ENCODE measurements around the gene SPART.

The SPART gene

DNA sequence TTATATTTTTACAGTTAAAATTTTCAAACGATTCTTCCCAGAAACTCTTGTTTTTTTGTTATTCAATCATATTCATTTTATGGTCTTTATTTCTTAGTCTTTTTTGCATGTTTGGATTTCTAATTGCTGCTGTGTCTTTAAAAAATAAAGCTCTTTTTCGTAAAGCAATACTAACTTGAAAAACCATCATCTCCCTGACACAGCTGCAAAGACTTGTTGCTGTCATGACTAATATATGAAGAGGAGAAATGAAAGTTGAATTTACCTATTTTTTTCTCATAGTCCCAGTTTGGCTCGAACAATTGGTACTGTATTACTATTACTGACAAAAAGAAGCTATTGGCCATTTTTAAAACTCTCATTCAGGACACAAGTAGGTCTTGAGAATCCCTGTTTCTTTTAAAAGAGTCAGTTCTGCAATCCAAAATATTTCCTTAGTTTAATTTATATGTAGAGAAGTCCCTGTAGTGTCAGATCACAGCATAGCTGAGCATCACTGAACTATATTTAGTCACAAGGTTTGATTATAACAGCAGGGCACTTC, 12.1 kb upstream of the SPART start:
- Histone ChIP-seq H3K9me3 (no peaks in the 10 kb centered on the region), H3K36me3 (no peaks in the 10 kb centered on the region), H3K27me3 (no peaks in the 10 kb centered on the region), H3K27ac (no peak overlapping the region), H3K4me1 (ENCODE audit: control insufficient read depth in 1 of 2, insufficient read depth in 1 of 2, low read depth in 1 of 2, low read length in 1 of 2) (peaks cover 0 to 24% of the 10 kb centered on the region in 2 experiments), H3K4me3 (ENCODE audit: low read depth in 1 of 2, low read length in 1 of 2) (no peak overlapping the region)
- TF ChIP-seq, protein P1, sequence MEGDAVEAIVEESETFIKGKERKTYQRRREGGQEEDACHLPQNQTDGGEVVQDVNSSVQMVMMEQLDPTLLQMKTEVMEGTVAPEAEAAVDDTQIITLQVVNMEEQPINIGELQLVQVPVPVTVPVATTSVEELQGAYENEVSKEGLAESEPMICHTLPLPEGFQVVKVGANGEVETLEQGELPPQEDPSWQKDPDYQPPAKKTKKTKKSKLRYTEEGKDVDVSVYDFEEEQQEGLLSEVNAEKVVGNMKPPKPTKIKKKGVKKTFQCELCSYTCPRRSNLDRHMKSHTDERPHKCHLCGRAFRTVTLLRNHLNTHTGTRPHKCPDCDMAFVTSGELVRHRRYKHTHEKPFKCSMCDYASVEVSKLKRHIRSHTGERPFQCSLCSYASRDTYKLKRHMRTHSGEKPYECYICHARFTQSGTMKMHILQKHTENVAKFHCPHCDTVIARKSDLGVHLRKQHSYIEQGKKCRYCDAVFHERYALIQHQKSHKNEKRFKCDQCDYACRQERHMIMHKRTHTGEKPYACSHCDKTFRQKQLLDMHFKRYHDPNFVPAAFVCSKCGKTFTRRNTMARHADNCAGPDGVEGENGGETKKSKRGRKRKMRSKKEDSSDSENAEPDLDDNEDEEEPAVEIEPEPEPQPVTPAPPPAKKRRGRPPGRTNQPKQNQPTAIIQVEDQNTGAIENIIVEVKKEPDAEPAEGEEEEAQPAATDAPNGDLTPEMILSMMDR (IDR thresholded peaks at IDR 0.05): no peak

DNA sequence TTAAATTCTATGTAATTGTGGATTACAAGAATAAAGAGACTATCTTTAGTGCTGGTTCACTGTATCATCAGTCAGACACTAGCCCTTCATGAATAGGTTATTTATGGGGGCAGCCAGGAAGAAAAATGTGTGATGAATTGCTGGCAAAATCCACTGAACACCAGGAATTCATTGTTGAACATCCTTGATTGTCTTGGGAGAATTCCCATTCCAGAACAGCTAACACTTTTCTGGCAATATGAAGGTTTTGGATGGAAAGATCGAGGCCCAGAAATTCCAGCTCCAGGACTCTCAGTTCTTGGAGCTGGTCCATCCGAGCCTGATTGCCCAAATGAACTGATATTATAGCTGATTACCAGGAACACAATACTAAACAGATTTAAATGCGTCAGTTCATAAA, 11.5 kb upstream of the SPART start:
- Histone ChIP-seq H3K4me1 (ENCODE audit: control insufficient read depth in 1 of 2, insufficient read depth in 1 of 2, low read depth in 1 of 2, low read length in 1 of 2) (peaks cover 0 to 24% of the 10 kb centered on the region in 2 experiments), H3K36me3 (no peaks in the 10 kb centered on the region), H3K4me3 (ENCODE audit: low read depth in 1 of 2, low read length in 1 of 2) (no peak overlapping the region), H3K27ac (no peak overlapping the region), H3K27me3 (no peaks in the 10 kb centered on the region), H3K9me3 (no peaks in the 10 kb centered on the region)
- TF ChIP-seq, protein P1 (IDR thresholded peaks at IDR 0.05): no peak

DNA sequence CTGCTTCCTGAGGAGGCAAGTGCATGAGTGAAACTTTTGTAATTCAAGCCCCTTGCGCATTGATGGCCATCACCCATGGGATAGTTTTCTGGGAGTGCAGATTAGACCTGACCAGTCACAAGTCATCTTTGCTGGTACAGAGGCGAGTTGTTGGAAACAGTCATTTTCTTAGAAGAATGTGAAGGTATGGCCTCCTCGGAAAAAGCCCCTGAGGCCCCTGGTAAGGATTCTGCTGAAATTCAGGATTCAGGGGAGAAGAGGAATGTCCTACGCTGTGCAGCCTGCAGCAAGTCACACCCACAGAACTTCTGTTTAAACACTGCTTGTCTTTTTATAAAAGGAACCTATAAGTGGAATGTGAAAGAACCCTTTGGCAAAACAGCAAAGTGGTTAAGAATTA, 11.0 kb upstream of the SPART start:
- Histone ChIP-seq H3K36me3 (no peaks in the 10 kb centered on the region), H3K9me3 (no peaks in the 10 kb centered on the region), H3K27ac (no peak overlapping the region), H3K4me1 (ENCODE audit: control insufficient read depth in 1 of 2, insufficient read depth in 1 of 2, low read depth in 1 of 2, low read length in 1 of 2) (peaks cover 0 to 24% of the 10 kb centered on the region in 2 experiments), H3K27me3 (no peaks in the 10 kb centered on the region), H3K4me3 (ENCODE audit: low read depth in 1 of 2, low read length in 1 of 2) (no peak overlapping the region)
- TF ChIP-seq, protein P1 (IDR thresholded peaks at IDR 0.05): no peak

DNA sequence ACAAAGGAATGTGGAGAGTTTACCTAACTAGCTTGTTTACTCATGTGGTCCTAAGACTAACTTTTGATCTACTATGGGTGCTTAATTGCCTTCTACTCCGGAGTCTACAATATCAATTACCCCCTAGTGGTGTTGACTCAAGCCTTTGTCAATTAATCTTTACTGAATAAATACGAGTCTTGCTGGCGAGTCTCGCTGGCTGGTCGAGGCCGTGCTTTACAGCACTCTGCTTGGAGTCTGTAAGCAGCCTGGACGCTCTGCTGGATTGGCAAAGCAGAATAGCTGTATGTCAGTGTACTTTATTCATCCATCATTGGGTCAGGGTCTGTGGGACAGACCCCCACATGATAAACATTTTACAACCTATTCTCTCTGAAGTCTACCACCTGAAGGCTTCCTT, 9.9 kb upstream of the SPART start:
- TF ChIP-seq, protein P1 (IDR thresholded peaks at IDR 0.05): no peak
- Histone ChIP-seq H3K27ac (no peak overlapping the region), H3K4me1 (ENCODE audit: control insufficient read depth in 1 of 2, insufficient read depth in 1 of 2, low read depth in 1 of 2, low read length in 1 of 2) (peaks cover 0 to 19% of the 10 kb centered on the region in 2 experiments), H3K27me3 (no peaks in the 10 kb centered on the region), H3K4me3 (ENCODE audit: low read depth in 1 of 2, low read length in 1 of 2) (no peak overlapping the region), H3K9me3 (no peaks in the 10 kb centered on the region), H3K36me3 (no peaks in the 10 kb centered on the region)

DNA sequence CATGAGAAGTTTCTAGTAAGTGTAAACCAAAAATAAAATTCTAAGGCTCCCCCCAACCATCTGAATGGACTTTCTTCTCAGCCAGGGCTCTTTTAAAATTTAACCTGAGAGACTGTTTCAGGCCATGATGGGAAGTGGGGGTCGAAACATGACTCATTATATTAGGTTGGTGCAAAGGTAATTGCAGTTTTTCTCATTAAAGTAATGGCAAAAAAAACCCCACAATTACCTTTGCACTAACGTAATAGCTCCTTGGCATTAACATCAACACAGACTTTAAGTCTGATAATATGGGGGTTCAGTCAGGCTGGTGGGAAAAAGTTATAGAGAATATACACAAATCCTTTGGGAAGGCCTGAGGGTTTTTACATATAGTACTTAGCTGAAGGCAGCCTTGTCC, 9.4 kb upstream of the SPART start:
- Histone ChIP-seq H3K4me1 (ENCODE audit: control insufficient read depth in 1 of 2, insufficient read depth in 1 of 2, low read depth in 1 of 2, low read length in 1 of 2) (peaks cover 0 to 15% of the 10 kb centered on the region in 2 experiments), H3K4me3 (ENCODE audit: low read depth in 1 of 2, low read length in 1 of 2) (no peak overlapping the region), H3K9me3 (no peaks in the 10 kb centered on the region), H3K27ac (no peak overlapping the region), H3K27me3 (no peaks in the 10 kb centered on the region), H3K36me3 (no peaks in the 10 kb centered on the region)
- TF ChIP-seq, protein P1 (IDR thresholded peaks at IDR 0.05): no peak
